GF-D8 (cell line): ENCODE measurements around the gene NDE1.
"Not testable (repeated sequence)": the region's sequence is repeated elsewhere in the genome, so short reads cannot be mapped to it uniquely, and the experiment has no call there.

Experiments used
- DNase-seq: peaks from one replicate; lab custom pipeline; 2025; lab: John Stamatoyannopoulos, UW

Gene NDE1

DNA sequence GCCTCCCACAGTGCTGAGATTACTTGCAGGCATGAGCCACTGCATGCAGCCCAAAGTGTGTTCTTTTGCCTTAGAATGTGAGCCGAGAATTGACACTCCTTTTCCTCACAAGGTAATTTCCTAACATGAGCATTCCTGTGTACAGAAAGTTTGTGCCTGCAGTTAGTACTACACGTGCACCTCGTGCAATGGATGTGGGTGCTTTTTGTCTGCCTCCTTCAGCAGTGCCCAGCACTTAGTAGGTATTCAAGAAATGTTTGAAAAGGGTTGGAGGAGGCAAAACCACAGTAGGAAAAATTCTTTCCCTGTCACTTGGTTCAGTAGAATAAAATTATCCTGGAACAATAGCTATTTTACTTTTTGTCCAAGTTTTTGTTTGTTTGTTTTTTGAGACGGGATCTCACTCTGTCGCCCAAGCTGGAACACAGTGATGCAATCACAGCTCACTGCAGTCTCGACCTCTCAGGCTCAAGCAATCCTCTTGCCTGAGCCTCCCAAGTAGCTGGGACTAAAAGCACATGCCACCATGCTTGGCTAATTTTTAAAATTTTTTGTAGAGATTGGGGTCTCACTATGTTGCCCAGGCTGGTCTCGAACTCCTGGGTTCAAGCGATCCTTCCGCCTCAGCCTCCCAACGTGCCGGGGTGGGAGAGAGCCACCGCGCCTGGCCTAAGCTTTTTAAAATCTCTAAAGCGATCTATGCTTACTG is 2.4 kb downstream of the NDE1 start:
- no peak for DNase-seq

DNA sequence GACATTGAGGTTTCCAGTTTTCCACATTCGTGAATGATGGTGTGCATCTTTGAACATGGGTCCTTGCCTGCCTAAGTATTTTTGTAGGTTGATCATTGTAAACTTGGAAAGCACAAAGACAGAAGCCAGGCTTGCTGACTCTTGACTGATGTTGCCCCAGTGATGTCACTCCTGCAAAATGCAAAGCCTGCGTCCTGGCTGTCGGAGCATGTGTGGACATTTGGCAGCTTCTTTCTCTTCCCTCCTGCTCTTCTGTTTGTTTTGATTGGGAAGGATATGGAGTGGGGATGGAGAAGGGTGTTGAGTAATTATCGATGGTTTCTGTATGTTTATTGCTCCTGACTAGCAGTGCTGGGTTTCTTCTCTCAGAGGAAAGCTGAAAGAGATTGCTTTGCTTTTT is 3.2 kb downstream of the NDE1 start:
- DNase-seq, result no peak

GRCh38 chr16:15654591-15654990 is 4.5 kb downstream of the NDE1 start:
- no peak for DNase-seq

GRCh38 chr16:15655561-15655960 is 5.5 kb downstream of the NDE1 start:
- DNase-seq, result not testable (repeated sequence)

GRCh38 chr16:15658149-15658548 is 8.1 kb downstream of the NDE1 start:
- no peak for DNase-seq

- no peak for DNase-seq
Observed at GRCh38 chr16:15658556-15658955, 8.5 kb downstream of the NDE1 start.

GRCh38 chr16:15660203-15660601 is 10.2 kb downstream of the NDE1 start:
- DNase-seq, result no peak

DNA sequence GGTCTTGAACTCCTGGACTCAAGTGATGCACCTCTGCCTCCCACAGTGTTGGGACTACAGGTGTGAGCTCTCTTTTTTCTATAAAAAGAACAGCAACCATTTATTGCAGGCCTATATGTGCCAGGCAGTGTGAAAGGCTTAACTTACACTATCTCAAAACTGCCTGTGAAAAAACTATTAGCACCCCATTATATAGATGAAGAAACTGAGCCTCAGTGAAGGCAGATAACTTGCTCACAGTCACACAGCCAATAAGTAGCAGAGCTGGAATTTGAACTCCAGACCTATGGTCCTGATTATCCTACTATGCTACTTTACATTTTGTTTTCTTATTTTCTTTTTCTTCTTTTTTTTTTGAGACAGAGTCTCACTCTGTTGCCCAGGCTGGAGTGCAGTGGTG is 15.1 kb downstream of the NDE1 start:
- no peak for DNase-seq

- no peak for DNase-seq
Observed at GRCh38 chr16:15667091-15667742, 17.2 kb downstream of the NDE1 start.

DNA sequence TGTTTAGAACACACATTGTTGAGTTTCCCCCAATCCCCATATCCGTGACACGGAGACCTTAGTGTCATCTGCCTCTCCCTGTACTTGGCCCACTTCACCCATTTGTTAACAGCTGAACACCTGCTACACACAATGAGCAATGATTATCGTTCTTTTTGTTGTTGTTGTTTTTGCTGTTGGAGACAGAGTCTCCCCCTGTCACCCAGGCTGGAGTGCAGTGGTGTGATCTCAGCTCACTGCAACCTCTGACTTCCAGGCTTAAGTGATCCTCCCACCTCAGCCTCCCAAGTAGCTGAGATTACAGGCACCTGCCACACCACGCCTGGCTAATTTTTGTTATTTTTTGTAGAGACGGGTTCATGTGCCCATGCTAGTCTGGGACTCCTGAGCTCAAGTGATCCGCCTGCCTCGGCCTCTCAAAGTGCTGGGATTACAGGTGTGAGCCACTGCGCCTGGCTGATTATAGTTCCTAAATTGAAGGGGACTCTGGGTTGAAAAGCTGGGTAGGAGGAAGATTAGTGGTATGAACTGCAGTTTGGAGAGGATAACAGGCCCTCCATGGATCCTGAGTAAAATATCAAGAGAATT is 21.6 kb downstream of the NDE1 start:
- no peak for DNase-seq

GRCh38 chr16:15672127-15672513 is 22.1 kb downstream of the NDE1 start:
- not testable (repeated sequence) for DNase-seq

- peak; percentile 98 for DNase-seq
Observed at GRCh38 chr16:15672514-15673167, 22.6 kb downstream of the NDE1 start.

- DNase-seq, result no peak
Observed at GRCh38 chr16:15674571-15674970, 24.5 kb downstream of the NDE1 start.

DNA sequence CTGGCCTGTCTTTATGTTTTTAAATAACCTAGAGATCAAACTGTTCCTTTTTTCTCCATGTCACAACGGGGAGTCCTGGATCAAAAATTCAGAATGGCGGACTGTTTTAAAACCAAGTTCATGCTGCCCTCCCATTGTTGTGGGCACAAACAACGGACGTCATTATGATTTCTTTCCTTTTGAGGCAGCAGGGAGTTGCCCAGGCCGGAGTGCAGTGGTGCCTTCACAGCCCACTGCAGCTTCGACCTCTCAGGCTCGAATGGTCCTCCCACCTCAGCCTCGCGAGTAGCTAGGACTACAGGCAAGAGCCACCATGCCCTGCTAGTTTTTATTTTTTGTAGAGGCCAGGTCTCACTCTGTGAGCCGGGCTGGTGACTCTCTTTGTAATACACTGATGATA is 26.5 kb downstream of the NDE1 start:
- DNase-seq, result no peak

GRCh38 chr16:15677447-15677846 is 27.4 kb downstream of the NDE1 start:
- no peak for DNase-seq

DNA sequence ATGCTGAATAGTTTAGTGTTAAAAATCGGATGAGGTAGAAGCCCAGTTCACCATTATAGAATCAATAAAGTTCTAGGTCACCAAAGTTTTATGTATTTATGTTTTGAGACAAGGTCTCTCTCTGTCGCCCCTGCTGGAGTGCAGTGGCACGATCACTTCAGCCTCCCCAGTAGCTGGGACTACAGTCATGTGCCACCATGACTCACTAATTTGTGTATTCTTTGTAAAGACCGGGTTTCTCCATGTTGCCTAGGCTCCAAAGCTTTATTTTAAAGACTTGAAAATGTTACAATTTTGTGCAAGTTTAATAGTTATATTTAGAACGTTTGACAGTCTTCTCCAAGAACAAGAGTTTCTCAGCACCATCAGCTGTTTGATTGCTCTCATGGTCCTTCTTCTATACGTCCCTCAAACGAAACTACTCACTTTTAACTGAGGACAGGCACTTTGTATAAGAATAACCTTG is 32.1 kb downstream of the NDE1 start:
- no peak for DNase-seq

DNA sequence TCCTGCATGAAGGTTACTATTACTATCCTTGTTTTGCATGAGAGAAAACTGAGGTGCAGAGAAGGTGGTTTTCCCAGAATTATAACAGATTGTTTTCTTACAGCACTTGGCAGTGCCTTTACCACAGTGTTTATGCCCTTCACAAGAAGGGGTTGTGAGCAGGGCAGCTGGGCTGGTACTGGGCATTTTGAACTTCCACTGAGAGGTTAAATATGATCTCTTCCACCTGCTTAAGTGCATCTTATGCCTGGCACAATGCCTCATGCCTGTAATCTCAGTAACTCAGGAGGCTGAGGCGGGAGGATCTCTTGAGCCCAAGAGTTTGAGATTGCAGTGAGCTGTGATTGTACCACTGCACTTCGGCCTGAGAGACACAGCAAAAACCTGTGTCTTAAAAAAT is 36.2 kb downstream of the NDE1 start:
- DNase-seq, result no peak

DNA sequence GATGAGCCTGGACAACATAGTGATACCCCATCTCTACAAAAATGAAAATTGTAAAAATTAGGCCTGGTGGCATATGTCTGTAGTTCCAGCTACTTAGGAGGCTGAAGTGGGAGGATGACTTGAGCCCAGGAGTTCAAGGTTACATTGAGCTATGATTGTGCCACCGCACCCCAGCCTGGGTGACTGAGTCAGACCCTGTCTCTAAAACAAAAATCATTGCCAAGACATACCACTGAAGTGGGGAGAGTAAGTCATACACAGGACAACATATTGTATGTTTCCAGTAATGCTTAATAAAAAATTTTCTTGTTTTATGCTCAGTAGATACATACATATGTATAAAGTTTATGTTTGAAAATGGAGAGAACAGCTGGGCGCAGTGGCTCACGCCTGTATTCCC is 39.2 kb downstream of the NDE1 start:
- no peak for DNase-seq

GRCh38 chr16:15690296-15690695 is 40.3 kb downstream of the NDE1 start:
- no peak for DNase-seq

GRCh38 chr16:15691046-15691445 is 41.0 kb downstream of the NDE1 start:
- no peak for DNase-seq

DNA sequence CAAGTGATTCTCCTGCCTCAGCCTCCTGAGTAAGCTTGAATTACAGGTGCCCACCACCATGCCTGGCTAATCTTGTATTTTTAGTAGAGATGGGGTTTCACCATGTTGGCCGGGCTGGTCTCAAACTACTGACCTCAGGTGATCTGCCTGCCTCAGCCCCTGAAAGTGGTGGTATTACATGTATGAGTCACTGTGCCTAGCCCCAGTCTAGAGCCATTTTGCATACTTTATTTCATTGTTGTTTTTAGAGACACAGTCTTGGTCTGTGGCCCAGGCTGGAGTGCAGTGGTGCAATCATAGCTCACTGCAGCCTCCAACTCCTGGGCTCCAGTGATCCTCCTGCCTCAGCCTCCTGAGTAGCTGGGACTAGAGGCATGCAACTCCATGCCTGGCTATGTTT is 42.5 kb downstream of the NDE1 start:
- not testable (repeated sequence) for DNase-seq

DNA sequence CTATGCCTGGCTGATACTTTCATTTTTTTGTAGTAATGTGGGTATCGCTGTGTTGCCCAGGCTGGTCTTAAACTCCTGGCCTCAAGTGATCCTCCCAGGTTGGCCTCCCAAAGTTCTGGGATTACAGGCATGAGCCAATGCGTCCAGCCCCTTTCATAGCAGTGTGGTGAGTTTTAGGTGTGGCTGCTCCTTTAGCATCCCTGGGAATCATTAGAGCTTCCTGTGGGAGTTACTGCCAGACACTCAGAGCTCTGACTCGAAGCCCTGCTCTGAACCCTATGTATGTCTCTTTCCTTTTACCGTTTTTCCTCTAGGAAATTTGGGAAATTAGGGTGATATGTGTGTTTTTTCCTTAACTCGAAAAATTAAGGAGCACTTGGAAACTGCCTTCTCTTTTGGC is 44.5 kb downstream of the NDE1 start:
- no peak for DNase-seq

DNA sequence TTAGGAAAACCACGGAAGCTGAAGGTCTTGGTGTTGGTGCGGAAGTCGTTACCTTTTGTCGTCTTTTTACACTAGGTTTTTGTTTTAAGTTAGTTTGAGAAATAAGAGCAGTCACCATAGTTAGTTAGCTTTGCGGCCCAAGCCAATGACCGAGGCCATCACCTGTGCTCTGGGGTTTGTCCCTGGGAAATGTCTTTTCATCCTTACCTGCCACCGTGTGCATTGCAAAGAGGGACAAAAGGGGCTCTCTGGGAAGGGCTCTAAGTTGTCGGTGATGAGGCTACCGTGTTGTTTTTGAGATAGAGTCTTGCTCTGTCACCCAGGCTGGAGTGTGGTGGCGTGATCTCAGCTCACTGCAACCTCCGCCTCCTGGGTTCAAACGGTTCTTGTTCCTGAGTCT is 49.8 kb downstream of the NDE1 start:
- DNase-seq, result no peak
